GM21526 (cell line): ENCODE measurements around the gene TMEM59L.

Experiments used
- ATAC-seq: cut with Tn5 transposase; IDR thresholded peaks from one replicate; pipeline ENCODE4 v1.9.1; 2021; ENCODE audit warnings: moderate library complexity; ENCODE audit not compliant: unreplicated experiment, low FRiP score

TMEM59L gene

DNA sequence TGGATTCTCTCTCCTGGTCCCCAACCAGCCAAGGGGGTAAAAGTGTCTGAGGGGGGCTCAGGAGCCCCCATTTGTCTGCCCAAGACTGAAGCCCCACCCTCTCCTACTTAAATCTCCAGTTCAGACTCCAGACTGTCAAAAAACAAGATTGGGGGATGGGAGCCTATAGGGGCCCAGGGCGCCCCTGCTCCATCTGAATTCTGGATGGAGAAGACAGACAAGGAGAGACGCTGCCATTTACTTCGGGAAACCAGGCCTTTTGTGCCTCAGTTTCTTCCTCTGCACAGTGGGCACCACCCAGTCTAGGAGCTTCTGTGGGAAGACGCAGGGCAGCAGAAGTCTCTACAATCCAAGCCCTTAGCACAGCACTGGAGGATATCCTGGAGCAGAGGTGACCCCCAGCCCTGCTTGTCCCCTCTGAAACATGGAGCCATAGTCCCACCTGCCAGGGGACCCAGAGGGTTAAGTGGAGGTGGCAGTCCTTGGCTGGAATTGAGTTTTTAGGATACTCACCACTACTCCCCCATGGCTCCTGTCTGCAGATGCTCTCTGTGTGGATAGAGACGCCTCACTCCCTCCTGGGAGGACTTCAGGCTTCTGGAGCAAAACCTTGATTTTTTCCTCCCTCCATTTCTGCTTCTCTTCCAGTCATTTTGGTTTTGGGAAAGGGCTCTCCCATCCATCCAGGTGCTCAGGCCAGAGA, 4.4 kb upstream of the TMEM59L start:
- ATAC-seq, result no peak

- ATAC-seq, result no peak
These were observed 3.6 kb upstream of the TMEM59L start for GRCh38 chr19:18608805-18609716.

- no peak for ATAC-seq
These were observed 3.0 kb upstream of the TMEM59L start for GRCh38 chr19:18609717-18610051.

DNA sequence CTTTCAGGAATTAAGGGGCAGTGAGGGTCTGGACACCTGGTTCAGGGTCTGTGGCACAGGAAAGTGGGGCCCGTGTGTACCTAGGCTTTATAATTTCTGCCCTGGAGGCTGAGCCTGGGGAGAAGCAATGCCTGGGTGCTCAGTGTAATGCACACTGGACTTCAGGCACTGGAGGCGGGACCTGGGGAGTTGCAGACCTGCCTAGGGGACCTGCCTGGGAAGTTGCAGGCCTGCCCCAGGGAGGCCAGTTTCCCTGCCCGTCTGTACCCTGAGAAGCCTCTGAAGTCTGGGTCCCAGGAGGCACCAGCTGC, 2.5 kb upstream of the TMEM59L start:
- no peak for ATAC-seq

- no peak for ATAC-seq
These were observed 1.9 kb upstream of the TMEM59L start for GRCh38 chr19:18610556-18611326.

GRCh38 chr19:18611327-18612050, 1.2 kb upstream of the TMEM59L start:
- ATAC-seq, result no peak

DNA sequence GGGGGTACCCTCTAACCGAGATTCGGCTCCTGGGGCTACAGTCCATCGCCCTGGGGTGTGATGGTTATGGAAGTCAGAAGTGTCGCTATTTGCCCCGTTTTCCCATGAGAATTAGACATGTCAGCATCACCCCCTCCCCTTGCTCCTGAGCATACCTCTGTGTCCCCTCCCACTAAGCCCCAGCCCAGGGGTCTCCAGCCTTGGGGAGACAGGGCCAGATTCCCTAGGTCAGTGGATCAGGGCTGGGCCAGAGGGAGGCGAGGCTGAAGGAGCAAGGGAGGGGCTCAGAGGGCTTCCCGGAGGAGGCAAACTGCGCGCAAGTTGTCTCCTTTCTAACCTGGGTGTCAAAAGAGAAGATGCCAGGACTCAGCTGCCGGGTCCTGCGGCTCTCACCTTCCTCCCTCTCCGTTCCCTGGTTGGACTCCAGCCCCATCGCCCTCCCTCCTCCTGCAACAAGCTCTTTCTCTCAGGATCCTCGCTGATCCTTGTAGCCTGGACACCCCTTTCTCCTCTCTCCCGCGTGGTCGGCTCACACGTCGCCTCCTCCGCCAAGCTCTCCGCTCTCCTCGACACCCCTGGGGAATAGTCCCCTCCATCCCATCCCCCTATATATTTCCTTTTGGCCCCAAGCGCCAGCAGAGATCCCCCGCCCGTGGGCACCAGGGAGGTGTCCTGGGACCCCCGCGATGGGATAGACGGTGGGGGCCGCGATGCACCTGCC, 459 bp upstream of the TMEM59L start:
- ATAC-seq, result no peak

DNA sequence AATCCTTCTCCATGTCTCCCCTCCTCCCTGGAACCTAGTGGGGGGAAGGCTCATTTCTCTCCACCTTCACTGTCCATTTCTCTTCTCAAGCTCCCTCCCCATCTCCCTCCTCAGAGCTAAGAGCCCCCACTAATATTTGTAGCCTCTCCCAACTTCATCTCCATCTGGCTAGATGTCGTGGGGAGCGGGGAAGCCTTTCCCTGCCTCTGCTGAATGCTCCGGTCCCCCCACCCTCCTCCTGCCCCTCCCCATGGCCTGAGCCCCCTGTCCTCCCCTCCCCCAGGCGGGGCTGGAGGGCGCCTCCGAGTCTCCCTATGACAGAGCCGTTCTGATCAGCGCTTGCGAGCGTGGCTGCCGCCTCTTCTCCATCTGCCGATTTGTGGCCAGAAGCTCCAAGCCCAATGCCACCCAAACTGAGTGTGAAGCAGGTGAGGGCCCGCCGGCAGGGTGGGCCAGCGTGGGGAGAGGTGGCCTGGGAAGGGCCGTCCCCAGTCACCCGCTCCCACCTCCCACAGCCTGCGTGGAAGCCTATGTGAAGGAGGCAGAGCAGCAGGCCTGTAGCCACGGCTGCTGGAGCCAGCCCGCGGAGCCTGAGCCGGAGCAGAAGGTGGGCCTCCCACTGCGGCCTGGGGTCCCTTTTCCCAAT, 1.0 kb downstream of the TMEM59L start:
- ATAC-seq, result no peak

- ATAC-seq, result no peak
These were observed 3.4 kb downstream of the TMEM59L start for GRCh38 chr19:18616023-18616422.

GRCh38 chr19:18617562-18617961, 4.9 kb downstream of the TMEM59L start:
- no peak for ATAC-seq

DNA sequence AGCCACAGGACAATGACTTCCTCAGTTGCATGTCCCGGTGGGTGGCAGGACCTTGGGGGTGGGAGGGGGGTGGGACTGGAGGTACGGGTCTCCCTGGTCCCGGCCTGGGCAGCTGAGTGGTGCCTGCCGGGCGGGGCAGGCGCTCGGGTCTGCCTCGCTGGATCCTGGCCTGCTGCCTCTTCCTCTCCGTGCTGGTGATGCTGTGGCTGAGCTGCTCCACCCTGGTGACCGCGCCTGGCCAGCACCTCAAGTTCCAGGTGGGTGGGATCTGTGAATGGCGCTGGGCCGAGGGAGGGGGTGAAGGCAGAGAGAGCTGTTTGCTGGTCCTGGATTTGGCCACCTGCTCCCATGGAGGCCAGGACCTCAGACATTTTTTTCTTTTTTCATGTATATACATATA, 5.6 kb downstream of the TMEM59L start:
- ATAC-seq, result no peak

GRCh38 chr19:18620311-18620710, 7.6 kb downstream of the TMEM59L start:
- ATAC-seq, result no peak

GRCh38 chr19:18620902-18621301, 8.2 kb downstream of the TMEM59L start:
- no peak for ATAC-seq

- no peak for ATAC-seq
These were observed 14.2 kb downstream of the TMEM59L start for GRCh38 chr19:18626906-18627305.

- ATAC-seq, result no peak
These were observed 16.8 kb downstream of the TMEM59L start for GRCh38 chr19:18629166-18630088.

DNA sequence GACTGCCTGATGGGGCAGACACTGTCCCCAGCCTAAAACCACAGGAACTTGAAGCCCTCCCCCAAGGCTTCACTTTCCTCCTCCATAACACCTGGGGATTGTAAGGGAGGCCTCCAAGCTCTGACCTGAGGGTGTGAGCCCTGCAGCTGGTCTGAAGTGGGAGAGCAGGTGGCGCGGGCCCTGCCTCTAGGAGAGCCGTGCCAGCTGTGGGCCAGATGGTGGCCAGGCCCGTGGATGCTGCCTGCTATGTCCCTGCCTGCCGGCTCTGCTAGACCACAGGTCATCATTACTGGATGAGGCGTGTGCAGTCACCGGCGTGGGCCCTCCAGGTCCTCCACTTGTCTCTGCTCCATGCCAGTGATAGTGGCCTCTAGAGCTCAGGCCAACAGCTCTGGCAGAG, 20.7 kb downstream of the TMEM59L start:
- no peak for ATAC-seq

- no peak for ATAC-seq
These were observed 22.1 kb downstream of the TMEM59L start for GRCh38 chr19:18634612-18635297.

- ATAC-seq, result no peak
These were observed 23.1 kb downstream of the TMEM59L start for GRCh38 chr19:18635831-18636182.
